GM23338 (cell line): ENCODE data around the gene SP2. TPM values are rescaled to one million over a fixed set of nuclear protein-coding genes. Genes with fewer than 3 reads are reported as not detected.
A peak's percentile ranks its signal among the peaks of the same experiment; 100 is the strongest.

Experiments
- ATAC-seq: fragments of 200-7000 bp; cut with Tn5 transposase; 3 replicates; pipeline ENCODE4 v1.9.1; 2020
- DNase-seq: peaks from one replicate; pipeline ENCODE4 v3.0.0-alpha.2; 2015; ENCODE audit warnings: low spot score
- H2AFZ ChIP-seq: fragments of 200-600 bp; sonication (generic); 2 replicates; pipeline ENCODE4 v1.8.0; 2016; ENCODE audit warnings: antibody characterized with exemption, mild to moderate bottlenecking, moderate library complexity
- H3F3A ChIP-seq: fragments of 200-600 bp; sonication (generic); replicated peaks from 2 replicates; pipeline ENCODE4 v1.8.0; 2017; ENCODE audit warnings: antibody characterized with exemption, mixed run types, low read depth
- H3K27ac ChIP-seq: fragments of 200-600 bp; sonication (generic); 2 replicates; pipeline ENCODE4 v1.6.1; 2016; ENCODE audit warnings: low read depth
- H3K27me3 ChIP-seq: fragments of 200-600 bp; sonication (generic); 2 replicates; pipeline ENCODE4 v1.8.0; 2016; ENCODE audit warnings: mild to moderate bottlenecking, mixed run types, moderate library complexity; ENCODE audit not compliant: insufficient read depth
- H3K36me3 ChIP-seq: fragments of 200-600 bp; sonication (generic); 2 replicates; pipeline ENCODE4 v1.8.0; 2016; ENCODE audit warnings: mild to moderate bottlenecking; ENCODE audit not compliant: insufficient read depth
- H3K4me1 ChIP-seq: fragments of 200-600 bp; sonication (generic); 2 replicates; pipeline ENCODE4 v1.8.0; 2016; ENCODE audit warnings: mild to moderate bottlenecking, moderate library complexity; ENCODE audit not compliant: insufficient read depth
- H3K4me2 ChIP-seq: fragments of 200-600 bp; sonication (generic); 2 replicates; pipeline ENCODE4 v1.7.1; 2017; ENCODE audit warnings: mixed run types
- H3K4me3 ChIP-seq: fragments of 200-600 bp; sonication (generic); 2 replicates; pipeline ENCODE4 v1.6.1; 2016; ENCODE audit warnings: mixed run types
- H3K79me2 ChIP-seq: fragments of 200-600 bp; sonication (generic); replicated peaks from 2 replicates; pipeline ENCODE4 v1.8.0; 2017; ENCODE audit warnings: mild to moderate bottlenecking; ENCODE audit not compliant: insufficient read depth
- H3K9me2 ChIP-seq: fragments of 200-600 bp; sonication (generic); 2 replicates; pipeline ENCODE4 v1.8.0; 2017; ENCODE audit not compliant: insufficient read depth
- H4K20me1 ChIP-seq: fragments of 200-600 bp; sonication (generic); replicated peaks from 2 replicates; pipeline ENCODE4 v1.8.0; 2017; ENCODE audit warnings: mild to moderate bottlenecking; ENCODE audit not compliant: insufficient read depth
- H3K27ac Mint-ChIP-seq: 2 replicates; pipeline ENCODE4 v1.8.0; 2020; ENCODE audit warnings: inconsistent platforms, mild to moderate bottlenecking, moderate library complexity, mixed read lengths
- H3K27me3 Mint-ChIP-seq: 3 replicates; pipeline ENCODE4 v1.8.0; 2022; ENCODE audit warnings: low read depth, mild to moderate bottlenecking, moderate library complexity, mixed read lengths, inconsistent platforms; ENCODE audit not compliant: insufficient read depth, poor library complexity
- H3K36me3 Mint-ChIP-seq: 3 replicates; pipeline ENCODE4 v1.8.0; 2021; ENCODE audit warnings: low read depth, mild to moderate bottlenecking, inconsistent platforms, moderate library complexity, mixed read lengths
- H3K4me1 Mint-ChIP-seq: 3 replicates; pipeline ENCODE4 v1.8.0; 2020; ENCODE audit warnings: mild to moderate bottlenecking, inconsistent platforms, mixed read lengths
- H3K4me3 Mint-ChIP-seq: 3 replicates; pipeline ENCODE4 v1.8.0; 2021; ENCODE audit warnings: moderate library complexity, mild to moderate bottlenecking, inconsistent platforms, mixed read lengths
- H3K9me3 Mint-ChIP-seq: 3 replicates; pipeline ENCODE4 v1.8.0; 2020; ENCODE audit warnings: moderate library complexity, mild to moderate bottlenecking, inconsistent platforms, mixed read lengths
- CREB1 ChIP-seq: fragments of 250-450 bp; sonication (Bioruptor Pico); IDR thresholded peaks from 2 replicates; pipeline ENCODE4 v1.5.0; 2020; ENCODE audit warnings: low read depth, mild to moderate bottlenecking, moderate library complexity
- EZH2 ChIP-seq: fragments of 200-600 bp; sonication (generic); IDR thresholded peaks from one replicate; pipeline ENCODE4 v1.8.0; 2017; ENCODE audit warnings: antibody characterized with exemption, mild to moderate bottlenecking, low read depth; ENCODE audit not compliant: unreplicated experiment
- NANOG ChIP-seq: IDR thresholded peaks from 2 replicates; pipeline ENCODE4 v1.6.1; 2016; ENCODE audit warnings: antibody characterized with exemption, borderline replicate concordance
- ZNF331 ChIP-seq: fragments of 250-450 bp; sonication (Bioruptor Pico); IDR thresholded peaks from 2 replicates; pipeline ENCODE4 v1.5.0; 2020; ENCODE audit warnings: low read depth, mild to moderate bottlenecking, moderate library complexity
- ZNF462 ChIP-seq: fragments of 250-450 bp; sonication (Bioruptor Pico); IDR thresholded peaks from 2 replicates; pipeline ENCODE4 v1.5.0; 2020; ENCODE audit warnings: mild to moderate bottlenecking, moderate library complexity
- polyA plus RNA-seq: library from polyadenylated mRNA; unstranded; fragments of >200 nt; fragmentation: Nextera tagmentation; extraction: Ambion mirVana; gene quantifications from 2 replicates; pipeline ENCODE4 v1.2.1, GENCODE V29; 2016
- total RNA-seq: library from RNA; depleted of rRNA; stranded (reverse); fragments of >200 nt; shearing (Covaris generic); gene quantifications from 2 replicates; pipeline ENCODE4 v1.2.3, GENCODE V29; 2014
- TF ChIP-seq, protein P1 (sequence below): IDR thresholded peaks from one replicate; pipeline ENCODE4 v1.6.1; 2018; ENCODE audit warnings: antibody characterized with exemption; ENCODE audit not compliant: unreplicated experiment
- TF ChIP-seq, protein P2 (sequence below), 2 experiments: fragments of 200-600 bp in 1 of 2; sonication (generic) in 1 of 2; conservative IDR thresholded peaks; 2 replicates each; pipeline versions ENCODE4 v1.5.1 to v1.6.1; 2016 to 2017; ENCODE audit warnings: antibody characterized with exemption in 2 of 2, low read depth in 2 of 2, mild to moderate bottlenecking in 2 of 2, moderate library complexity in 1 of 2

Gene SP2
- total and polyA plus RNA-seq, 2 experiments from 2014 or later = 6.0 to 12.9 TPM

GRCh38 chr17:47946516-47946915 lies 50.5 kb downstream of the SP2 start (continued):
- no peak for TF ChIP-seq ZNF462 (CRISPR knock-in tag)
- no peak for TF ChIP-seq EZH2
- TF ChIP-seq NANOG = no peak
- no peak for TF ChIP-seq ZNF331 (CRISPR knock-in tag)

DNA sequence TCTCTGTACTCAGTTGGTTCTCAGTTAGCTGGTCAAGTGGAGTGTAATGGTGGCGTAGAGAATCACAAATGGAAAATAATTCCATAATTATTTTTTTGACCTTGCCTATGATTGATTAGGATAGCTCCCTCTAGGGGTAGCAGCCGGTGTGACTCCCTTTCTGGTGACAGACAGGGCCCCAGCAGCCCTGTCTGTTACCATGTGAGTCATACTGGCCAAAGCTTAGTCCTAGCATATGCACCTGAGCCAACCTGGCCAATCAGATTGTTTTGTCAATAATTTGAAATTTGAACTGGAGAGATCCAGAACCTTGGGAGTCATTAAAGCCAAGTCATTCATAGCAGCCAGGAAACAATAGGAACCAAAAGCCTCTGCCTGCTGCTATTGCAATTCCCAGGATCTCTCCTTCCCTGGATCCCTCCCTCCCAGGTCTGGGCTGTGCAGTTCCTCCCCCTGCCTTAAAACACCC lies 50.9 kb downstream of the SP2 start:
- Histone ChIP-seq H3K4me3 (no peak overlapping the region), H3K4me1 (peaks cover 13% of the 10 kb centered on the region; the same call in 1 of the 2 replicates), H3K27ac (no peak overlapping the region; the same call in 1 of the 2 replicates), H3K36me3 (no peaks in the 10 kb centered on the region), H2AFZ (no peak overlapping the region), H3F3A (peaks cover 2% of the 10 kb centered on the region; the same call in 1 of the 2 replicates), H3K9me2 (no peaks in the 10 kb centered on the region), H3K4me2 (no peak overlapping the region), H4K20me1 (no peaks in the 10 kb centered on the region), H3K27me3 (0 out of 2 replicates have a peak, but pooled peaks cover 4% of the 10 kb centered on the region), H3K79me2 (no peaks in the 10 kb centered on the region)
- TF ChIP-seq, protein P1, sequence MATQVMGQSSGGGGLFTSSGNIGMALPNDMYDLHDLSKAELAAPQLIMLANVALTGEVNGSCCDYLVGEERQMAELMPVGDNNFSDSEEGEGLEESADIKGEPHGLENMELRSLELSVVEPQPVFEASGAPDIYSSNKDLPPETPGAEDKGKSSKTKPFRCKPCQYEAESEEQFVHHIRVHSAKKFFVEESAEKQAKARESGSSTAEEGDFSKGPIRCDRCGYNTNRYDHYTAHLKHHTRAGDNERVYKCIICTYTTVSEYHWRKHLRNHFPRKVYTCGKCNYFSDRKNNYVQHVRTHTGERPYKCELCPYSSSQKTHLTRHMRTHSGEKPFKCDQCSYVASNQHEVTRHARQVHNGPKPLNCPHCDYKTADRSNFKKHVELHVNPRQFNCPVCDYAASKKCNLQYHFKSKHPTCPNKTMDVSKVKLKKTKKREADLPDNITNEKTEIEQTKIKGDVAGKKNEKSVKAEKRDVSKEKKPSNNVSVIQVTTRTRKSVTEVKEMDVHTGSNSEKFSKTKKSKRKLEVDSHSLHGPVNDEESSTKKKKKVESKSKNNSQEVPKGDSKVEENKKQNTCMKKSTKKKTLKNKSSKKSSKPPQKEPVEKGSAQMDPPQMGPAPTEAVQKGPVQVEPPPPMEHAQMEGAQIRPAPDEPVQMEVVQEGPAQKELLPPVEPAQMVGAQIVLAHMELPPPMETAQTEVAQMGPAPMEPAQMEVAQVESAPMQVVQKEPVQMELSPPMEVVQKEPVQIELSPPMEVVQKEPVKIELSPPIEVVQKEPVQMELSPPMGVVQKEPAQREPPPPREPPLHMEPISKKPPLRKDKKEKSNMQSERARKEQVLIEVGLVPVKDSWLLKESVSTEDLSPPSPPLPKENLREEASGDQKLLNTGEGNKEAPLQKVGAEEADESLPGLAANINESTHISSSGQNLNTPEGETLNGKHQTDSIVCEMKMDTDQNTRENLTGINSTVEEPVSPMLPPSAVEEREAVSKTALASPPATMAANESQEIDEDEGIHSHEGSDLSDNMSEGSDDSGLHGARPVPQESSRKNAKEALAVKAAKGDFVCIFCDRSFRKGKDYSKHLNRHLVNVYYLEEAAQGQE = no peak
- TF ChIP-seq, protein P2, sequence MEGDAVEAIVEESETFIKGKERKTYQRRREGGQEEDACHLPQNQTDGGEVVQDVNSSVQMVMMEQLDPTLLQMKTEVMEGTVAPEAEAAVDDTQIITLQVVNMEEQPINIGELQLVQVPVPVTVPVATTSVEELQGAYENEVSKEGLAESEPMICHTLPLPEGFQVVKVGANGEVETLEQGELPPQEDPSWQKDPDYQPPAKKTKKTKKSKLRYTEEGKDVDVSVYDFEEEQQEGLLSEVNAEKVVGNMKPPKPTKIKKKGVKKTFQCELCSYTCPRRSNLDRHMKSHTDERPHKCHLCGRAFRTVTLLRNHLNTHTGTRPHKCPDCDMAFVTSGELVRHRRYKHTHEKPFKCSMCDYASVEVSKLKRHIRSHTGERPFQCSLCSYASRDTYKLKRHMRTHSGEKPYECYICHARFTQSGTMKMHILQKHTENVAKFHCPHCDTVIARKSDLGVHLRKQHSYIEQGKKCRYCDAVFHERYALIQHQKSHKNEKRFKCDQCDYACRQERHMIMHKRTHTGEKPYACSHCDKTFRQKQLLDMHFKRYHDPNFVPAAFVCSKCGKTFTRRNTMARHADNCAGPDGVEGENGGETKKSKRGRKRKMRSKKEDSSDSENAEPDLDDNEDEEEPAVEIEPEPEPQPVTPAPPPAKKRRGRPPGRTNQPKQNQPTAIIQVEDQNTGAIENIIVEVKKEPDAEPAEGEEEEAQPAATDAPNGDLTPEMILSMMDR (conservative IDR thresholded peaks at IDR 0.05; ENCODE audit: low read depth in 2 of 2) = peak; percentile 75 to 96
- TF ChIP-seq CREB1 (CRISPR knock-in tag) = 0 out of 2 replicates have a peak, but pooled peaks have one; percentile 25
- ATAC-seq (peak; percentile 76), DNase-seq (peak; percentile 88)
- H3K36me3 Mint-ChIP-seq = peaks cover 5% of the 10 kb centered on the region; the same call in 1 of the 3 replicates
- no peaks in the 10 kb centered on the region for H3K9me3 Mint-ChIP-seq
- peaks cover 19% of the 10 kb centered on the region for H3K4me1 Mint-ChIP-seq
- peak overlapping the region; percentile 90 for H3K27ac Mint-ChIP-seq
- H3K27me3 Mint-ChIP-seq = peaks cover 18% of the 10 kb centered on the region
- no peak overlapping the region for H3K4me3 Mint-ChIP-seq
